ENCODE results near the gene RBM8A.

DNA sequence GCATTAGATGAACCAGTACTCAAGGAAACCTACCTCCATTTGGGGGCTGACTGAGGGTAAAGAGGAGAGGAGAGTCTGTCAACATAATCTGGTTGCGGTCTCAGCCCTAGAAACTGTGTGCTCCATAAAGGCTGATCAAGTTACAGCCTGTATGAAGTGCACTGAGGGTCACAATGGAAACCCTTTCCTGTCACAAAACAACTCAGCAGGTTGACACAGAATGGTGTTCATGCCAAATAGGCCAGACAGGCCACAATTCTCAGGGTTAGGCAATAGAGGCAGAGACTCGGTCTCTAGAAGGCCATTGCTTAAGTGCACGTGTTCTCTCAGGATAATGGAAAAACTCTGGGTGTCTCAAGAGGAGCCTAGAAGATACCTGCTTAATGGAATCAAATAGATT lies 37.6 kb downstream of the RBM8A start:
- TF ChIP-seq, protein P1, sequence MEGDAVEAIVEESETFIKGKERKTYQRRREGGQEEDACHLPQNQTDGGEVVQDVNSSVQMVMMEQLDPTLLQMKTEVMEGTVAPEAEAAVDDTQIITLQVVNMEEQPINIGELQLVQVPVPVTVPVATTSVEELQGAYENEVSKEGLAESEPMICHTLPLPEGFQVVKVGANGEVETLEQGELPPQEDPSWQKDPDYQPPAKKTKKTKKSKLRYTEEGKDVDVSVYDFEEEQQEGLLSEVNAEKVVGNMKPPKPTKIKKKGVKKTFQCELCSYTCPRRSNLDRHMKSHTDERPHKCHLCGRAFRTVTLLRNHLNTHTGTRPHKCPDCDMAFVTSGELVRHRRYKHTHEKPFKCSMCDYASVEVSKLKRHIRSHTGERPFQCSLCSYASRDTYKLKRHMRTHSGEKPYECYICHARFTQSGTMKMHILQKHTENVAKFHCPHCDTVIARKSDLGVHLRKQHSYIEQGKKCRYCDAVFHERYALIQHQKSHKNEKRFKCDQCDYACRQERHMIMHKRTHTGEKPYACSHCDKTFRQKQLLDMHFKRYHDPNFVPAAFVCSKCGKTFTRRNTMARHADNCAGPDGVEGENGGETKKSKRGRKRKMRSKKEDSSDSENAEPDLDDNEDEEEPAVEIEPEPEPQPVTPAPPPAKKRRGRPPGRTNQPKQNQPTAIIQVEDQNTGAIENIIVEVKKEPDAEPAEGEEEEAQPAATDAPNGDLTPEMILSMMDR (IDR thresholded peaks at IDR 0.05): no peak
- TF ChIP-seq POLR2A (IDR thresholded peaks at IDR 0.05): no peak

Measured in Peyer's patch (tissue), 4 donors.